ENCODE measurements around the gene ZBTB16.

- no peak for TF ChIP-seq REST (IDR thresholded peaks at IDR 0.05; ENCODE audit: borderline replicate concordance)
- no peak for TF ChIP-seq CTCF (IDR thresholded peaks at IDR 0.05; ENCODE audit: poor library complexity, severe bottlenecking)
- no peak for TF ChIP-seq EZH2 (IDR thresholded peaks at IDR 0.05; ENCODE audit: borderline replicate concordance, insufficient read depth, low read length, poor library complexity, severe bottlenecking)
- no peak for TF ChIP-seq TAF1 (IDR thresholded peaks at IDR 0.05; ENCODE audit: low read depth)
- no peak for TF ChIP-seq MXI1 (conservative IDR thresholded peaks at IDR 0.05; ENCODE audit: poor library complexity, severe bottlenecking)
- no peak for TF ChIP-seq EP300 (conservative IDR thresholded peaks at IDR 0.05; ENCODE audit: poor library complexity, severe bottlenecking)
Observed at GRCh38 chr11:114228435-114229411, 169.2 kb downstream of the ZBTB16 start.
